ENCODE measurements around the gene CDH11.

Gene CDH11

DNA sequence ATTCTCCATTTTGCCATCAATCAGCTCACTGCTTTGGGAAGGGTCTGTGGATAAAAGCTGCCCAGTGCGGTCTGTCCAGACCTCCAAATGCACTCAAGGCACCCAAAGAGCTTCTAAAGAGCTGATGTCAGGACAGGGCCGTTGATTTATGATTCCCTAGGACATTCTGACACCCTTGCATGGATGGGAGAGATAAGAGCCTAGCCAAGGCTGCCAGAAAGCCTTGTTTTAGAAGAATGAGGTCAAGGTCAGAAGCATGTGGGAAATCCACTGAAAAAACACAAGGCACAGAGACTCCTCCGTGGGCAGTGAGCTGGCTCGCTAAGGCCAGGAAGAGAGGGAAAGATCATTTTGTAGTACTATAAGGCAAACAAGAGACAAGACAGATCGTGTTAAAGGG is 214.0 kb downstream of the CDH11 start:
- no peak for DNase-seq (ENCODE audit: low read depth)

DNA sequence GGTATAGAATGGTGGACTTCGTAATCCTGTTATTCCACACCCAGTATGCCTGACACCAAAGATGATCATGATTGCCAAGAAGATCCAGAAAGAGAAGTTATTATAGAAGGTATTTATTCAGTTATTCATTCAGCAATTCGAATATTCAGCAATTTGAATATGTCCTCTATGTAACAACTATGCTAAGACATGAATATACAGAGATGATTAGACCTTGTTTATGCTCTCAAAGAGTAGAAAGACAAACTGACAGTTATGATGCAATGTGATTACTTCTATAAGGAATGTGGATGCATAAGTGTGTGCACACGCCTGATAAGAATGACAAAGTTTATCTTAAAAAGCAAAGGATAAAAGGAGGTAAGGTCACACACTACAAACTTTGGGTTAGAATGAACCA is 218.1 kb downstream of the CDH11 start:
- DNase-seq (ENCODE audit: low read depth): no peak

DNA sequence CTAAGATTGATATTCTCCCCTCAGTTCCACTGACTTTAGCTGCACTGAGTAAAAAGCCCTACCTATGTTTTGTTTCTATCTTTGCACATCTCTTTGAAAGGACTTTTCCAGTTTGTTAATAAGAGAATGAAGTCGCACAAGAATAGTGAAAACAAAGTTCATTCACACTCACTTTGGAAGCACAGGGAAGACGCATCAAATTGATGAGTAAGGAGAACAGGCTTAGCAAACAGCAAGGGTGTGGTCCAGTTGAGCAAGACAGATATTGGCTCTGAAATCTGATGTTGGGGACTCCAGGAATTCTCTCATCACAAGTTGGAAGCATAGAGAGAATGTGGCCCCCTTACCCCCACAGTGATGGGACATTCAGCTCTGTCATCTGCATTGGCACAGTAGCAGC is 221.3 kb downstream of the CDH11 start:
- no peak for DNase-seq (ENCODE audit: low read depth)

DNA sequence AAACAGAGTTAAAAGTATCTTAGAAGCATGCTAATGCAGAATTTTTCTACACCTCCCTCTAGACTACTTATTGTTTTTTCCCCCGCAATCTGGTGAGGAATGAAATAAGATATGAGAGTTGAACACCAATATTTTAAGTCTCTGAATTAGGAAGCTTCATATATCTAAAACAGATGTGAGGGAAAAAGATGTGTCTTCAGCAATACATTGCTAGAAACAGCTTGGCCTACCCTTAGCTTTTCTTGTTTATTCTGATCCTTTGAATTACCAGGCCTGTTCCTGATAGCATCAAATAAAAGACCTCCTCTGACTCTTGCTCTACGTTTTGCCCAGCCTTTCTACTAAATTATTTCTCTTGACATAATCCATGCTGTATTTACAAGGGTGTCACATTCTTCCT is 221.8 kb downstream of the CDH11 start:
- no peak for DNase-seq (ENCODE audit: low read depth)

DNA sequence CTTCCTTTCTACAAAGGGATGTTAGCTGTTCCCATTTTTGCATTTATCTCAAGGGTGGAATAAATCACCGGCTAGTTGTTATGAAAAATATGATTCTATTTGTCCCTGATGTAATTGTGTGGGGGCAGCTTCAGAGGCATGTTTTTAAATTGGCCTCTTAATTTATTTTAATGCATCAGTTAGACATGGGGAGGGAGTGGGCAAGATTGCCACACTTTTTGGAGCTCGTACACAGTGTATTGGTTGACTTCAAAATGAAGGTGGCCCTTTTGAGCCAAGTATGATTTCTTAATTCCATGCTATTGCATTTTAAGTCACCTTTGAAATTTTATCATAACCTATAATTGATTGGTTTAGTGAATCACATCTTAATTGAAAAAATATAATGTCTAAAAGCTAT is 223.7 kb downstream of the CDH11 start:
- no peak for DNase-seq (ENCODE audit: low read depth)

All from CMK (cell line).